Vagina (tissue), 2 donors: Measurements from ENCODE around the gene SMARCAD1. TPM values are rescaled to one million over a fixed set of nuclear protein-coding genes. Genes with fewer than 3 reads are reported as not detected.

Source experiments
- DNase-seq, 2 donors: peaks; one replicate each; pipeline ENCODE4 v3.0.0-alpha.2; 2017; ENCODE audit errors: extremely low spot score in 2 of 2
- H3K27ac ChIP-seq: fragments of 200-600 bp; sonication (generic); one replicate; pipeline ENCODE4 v1.5.1; 2019
- H3K27me3 ChIP-seq: fragments of 200-600 bp; sonication (generic); one replicate; pipeline ENCODE4 v1.5.1; 2019
- H3K36me3 ChIP-seq, 2 donors: fragments of 200-600 bp; sonication (generic); one replicate each; pipeline ENCODE4 v1.5.1; 2017 to 2019
- H3K4me1 ChIP-seq: fragments of 200-600 bp; sonication (generic); one replicate; pipeline ENCODE4 v1.5.1; 2019
- H3K4me3 ChIP-seq, 2 donors: fragments of 200-600 bp; sonication (generic); 1 replicate in 1 of 2; 2 replicates in 1 of 2; pipeline ENCODE4 v1.5.1; 2016 to 2019
- H3K9me3 ChIP-seq: fragments of 200-600 bp; sonication (generic); one replicate; pipeline ENCODE4 v1.5.1; 2019
- POLR2A ChIP-seq, 2 donors: fragments of 450-650 bp; IDR thresholded peaks; one replicate each; pipeline ENCODE4 v1.6.1; 2017; ENCODE audit warnings: antibody characterized with exemption in 2 of 2, mild to moderate bottlenecking in 2 of 2, moderate library complexity in 2 of 2
- POLR2AphosphoS5 ChIP-seq, 2 donors: sonication (generic); formaldehyde crosslinking; IDR thresholded peaks; one replicate each; pipeline ENCODE4 v1.9.0; 2017; ENCODE audit warnings: antibody characterized with exemption in 2 of 2, mild to moderate bottlenecking in 2 of 2, low read depth in 1 of 2; ENCODE audit not compliant: insufficient read depth in 1 of 2
- intact Hi-C: fragments of 100-400 bp; cut with DNase I; formaldehyde crosslinking; loops from one replicate; pipeline ENCODE4 v1.15.1; 2023
- total RNA-seq: library from RNA; depleted of rRNA; stranded (reverse); fragments of >200 nt; gene quantifications from one replicate; pipeline ENCODE4 v1.2.3, GENCODE V29; 2016
- TF ChIP-seq, protein P1 (sequence below), 3 experiments: fragments of 450-650 bp in 2 of 3; fragments of 200-600 bp in 1 of 3; sonication (generic) in 1 of 3; IDR thresholded peaks; one replicate each; pipeline ENCODE4 v1.5.1; 2017 to 2019; ENCODE audit warnings: antibody characterized with exemption in 3 of 3, mild to moderate bottlenecking in 2 of 3, moderate library complexity in 2 of 3

Gene SMARCAD1
- total RNA-seq, 1 donor from 2014 or later, result 21.6 TPM

DNA sequence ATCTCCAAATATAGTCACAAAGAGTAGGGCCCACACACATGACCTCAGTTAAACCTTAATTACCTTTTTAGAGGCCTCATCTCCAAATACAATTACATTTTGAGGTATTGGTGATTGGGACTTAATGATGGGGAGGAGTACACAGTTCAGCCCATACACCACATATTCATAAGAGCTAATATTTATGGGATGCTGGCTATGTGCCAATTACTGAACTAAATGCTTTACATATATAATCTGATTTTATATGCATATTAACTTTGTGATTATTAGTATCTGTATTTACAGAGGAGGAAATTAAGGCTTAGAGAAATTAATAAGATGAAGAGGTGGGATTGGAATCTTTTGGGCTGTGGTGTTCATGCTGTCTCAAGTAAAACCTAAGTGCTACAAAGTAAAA is 17.8 kb downstream of the SMARCAD1 start:
- no peak for DNase-seq
- TF ChIP-seq POLR2AphosphoS5 (IDR thresholded peaks at IDR 0.05; ENCODE audit: insufficient read depth in 1 of 2, low read depth in 1 of 2) (no peak), POLR2A (IDR thresholded peaks at IDR 0.05) (no peak)
- TF ChIP-seq, protein P1, sequence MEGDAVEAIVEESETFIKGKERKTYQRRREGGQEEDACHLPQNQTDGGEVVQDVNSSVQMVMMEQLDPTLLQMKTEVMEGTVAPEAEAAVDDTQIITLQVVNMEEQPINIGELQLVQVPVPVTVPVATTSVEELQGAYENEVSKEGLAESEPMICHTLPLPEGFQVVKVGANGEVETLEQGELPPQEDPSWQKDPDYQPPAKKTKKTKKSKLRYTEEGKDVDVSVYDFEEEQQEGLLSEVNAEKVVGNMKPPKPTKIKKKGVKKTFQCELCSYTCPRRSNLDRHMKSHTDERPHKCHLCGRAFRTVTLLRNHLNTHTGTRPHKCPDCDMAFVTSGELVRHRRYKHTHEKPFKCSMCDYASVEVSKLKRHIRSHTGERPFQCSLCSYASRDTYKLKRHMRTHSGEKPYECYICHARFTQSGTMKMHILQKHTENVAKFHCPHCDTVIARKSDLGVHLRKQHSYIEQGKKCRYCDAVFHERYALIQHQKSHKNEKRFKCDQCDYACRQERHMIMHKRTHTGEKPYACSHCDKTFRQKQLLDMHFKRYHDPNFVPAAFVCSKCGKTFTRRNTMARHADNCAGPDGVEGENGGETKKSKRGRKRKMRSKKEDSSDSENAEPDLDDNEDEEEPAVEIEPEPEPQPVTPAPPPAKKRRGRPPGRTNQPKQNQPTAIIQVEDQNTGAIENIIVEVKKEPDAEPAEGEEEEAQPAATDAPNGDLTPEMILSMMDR (IDR thresholded peaks at IDR 0.05), result no peak
- H3K36me3 ChIP-seq, result peaks cover 0 to 8% of the 10 kb centered on the region in 2 donors
- H3K9me3 ChIP-seq, result no peaks in the 10 kb centered on the region
- intact Hi-C loops, result no loop called here
- no peak overlapping the region for H3K27ac ChIP-seq
- H3K4me3 ChIP-seq, result no peak overlapping the region
- H3K27me3 ChIP-seq, result no peaks in the 10 kb centered on the region
- H3K4me1 ChIP-seq, result no peaks in the 10 kb centered on the region

DNA sequence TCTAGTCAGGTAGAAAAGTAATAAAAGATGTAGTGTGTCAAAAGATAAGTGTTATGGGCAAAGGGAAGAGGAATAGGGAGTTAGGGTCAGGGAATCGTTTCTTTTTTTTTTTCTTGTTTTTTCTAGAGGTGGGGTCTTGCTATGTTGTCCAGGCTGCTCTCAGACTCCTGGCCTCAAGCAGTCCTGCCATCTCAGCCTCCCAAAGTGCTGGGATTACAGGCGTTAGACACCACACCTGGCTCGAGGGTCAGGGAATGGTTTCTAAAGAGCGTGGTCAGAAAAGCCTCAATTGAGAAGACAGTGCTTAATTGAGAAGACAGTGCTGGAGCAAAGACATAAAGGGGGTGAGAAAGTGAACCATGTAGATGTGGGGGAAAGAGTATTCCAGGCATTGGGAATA is 19.1 kb downstream of the SMARCAD1 start:
- H3K4me1 ChIP-seq, result no peaks in the 10 kb centered on the region
- H3K27ac ChIP-seq, result no peak overlapping the region
- TF ChIP-seq POLR2AphosphoS5 (IDR thresholded peaks at IDR 0.05; ENCODE audit: insufficient read depth in 1 of 2, low read depth in 1 of 2) (no peak), POLR2A (IDR thresholded peaks at IDR 0.05) (no peak)
- TF ChIP-seq, protein P1 (IDR thresholded peaks at IDR 0.05), result no peak
- no peak for DNase-seq
- no peaks in the 10 kb centered on the region for H3K9me3 ChIP-seq
- H3K4me3 ChIP-seq, result no peak overlapping the region
- H3K36me3 ChIP-seq, result peaks cover 0 to 8% of the 10 kb centered on the region in 2 donors
- no peaks in the 10 kb centered on the region for H3K27me3 ChIP-seq
- intact Hi-C loops, result no loop called here

DNA sequence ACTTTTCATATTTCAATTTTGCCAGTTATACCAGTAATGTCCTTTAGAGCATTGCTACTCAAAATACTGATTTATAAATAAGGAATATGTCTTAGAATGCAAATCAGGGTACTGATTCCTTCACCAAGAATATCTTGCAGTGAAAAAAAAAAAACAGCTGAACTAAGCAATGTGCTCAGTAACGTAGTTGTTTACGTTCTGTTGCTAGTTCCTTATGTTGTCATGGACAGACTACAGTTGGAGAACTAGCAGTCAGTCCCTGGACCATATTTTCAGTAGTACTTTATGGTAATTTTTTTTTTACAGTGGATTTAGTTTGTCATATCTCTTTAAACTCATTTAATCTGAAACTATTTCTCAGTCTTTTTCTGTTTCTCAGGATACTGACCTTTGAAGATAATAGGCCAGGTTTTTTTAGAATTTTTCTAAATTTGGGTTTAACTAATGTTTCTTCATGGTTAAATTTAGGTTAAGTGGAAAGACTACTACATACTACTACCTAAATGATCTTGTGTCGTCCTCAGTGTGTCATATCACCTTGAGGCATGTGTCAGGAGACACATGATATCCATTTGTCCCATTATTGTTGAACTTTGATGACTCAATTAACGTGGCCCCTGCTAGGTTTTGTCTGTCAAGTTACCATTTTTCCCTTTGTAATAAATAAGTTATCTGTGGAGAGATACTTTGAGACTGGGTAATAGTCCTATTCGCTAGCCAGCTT is 21.0 kb downstream of the SMARCAD1 start:
- Histone ChIP-seq H3K4me1 (no peaks in the 10 kb centered on the region), H3K4me3 (no peak overlapping the region), H3K36me3 (peaks cover 0 to 8% of the 10 kb centered on the region in 2 donors), H3K9me3 (no peaks in the 10 kb centered on the region), H3K27ac (no peak overlapping the region), H3K27me3 (no peaks in the 10 kb centered on the region)
- intact Hi-C loops, result no loop called here
- no peak for DNase-seq
- TF ChIP-seq POLR2A (IDR thresholded peaks at IDR 0.05) (no peak), POLR2AphosphoS5 (IDR thresholded peaks at IDR 0.05; ENCODE audit: insufficient read depth in 1 of 2, low read depth in 1 of 2) (no peak)
- TF ChIP-seq, protein P1 (IDR thresholded peaks at IDR 0.05), result no peak

DNA sequence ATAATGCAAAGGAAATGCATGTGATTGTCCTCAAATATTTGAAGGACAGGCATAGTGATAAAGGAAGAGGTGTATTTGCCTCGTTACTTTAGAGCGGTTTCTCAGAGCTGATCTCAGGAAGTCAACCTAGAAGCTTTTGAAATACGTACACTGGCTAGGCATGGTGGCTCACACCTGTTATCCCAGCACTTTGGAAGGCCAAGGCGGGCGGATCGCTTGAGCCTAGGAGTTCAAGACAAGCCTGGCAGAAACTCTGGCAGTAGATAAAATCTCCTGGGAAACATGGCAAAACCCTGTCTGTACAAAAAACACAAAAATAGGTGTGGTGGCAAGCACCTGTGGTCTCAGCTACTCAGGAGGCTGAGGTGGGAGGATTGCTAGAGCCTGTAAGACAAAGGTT is 24.9 kb downstream of the SMARCAD1 start:
- no peaks in the 10 kb centered on the region for H3K4me1 ChIP-seq
- no peak overlapping the region for H3K27ac ChIP-seq
- no peaks in the 10 kb centered on the region for H3K27me3 ChIP-seq
- H3K36me3 ChIP-seq, result peaks cover 0 to 6% of the 10 kb centered on the region in 2 donors
- intact Hi-C loops, result no loop called here
- no peak for DNase-seq
- no peaks in the 10 kb centered on the region for H3K9me3 ChIP-seq
- TF ChIP-seq, protein P1 (IDR thresholded peaks at IDR 0.05), result no peak
- TF ChIP-seq POLR2A (IDR thresholded peaks at IDR 0.05) (no peak), POLR2AphosphoS5 (IDR thresholded peaks at IDR 0.05; ENCODE audit: insufficient read depth in 1 of 2, low read depth in 1 of 2) (no peak)
- H3K4me3 ChIP-seq, result no peak overlapping the region

DNA sequence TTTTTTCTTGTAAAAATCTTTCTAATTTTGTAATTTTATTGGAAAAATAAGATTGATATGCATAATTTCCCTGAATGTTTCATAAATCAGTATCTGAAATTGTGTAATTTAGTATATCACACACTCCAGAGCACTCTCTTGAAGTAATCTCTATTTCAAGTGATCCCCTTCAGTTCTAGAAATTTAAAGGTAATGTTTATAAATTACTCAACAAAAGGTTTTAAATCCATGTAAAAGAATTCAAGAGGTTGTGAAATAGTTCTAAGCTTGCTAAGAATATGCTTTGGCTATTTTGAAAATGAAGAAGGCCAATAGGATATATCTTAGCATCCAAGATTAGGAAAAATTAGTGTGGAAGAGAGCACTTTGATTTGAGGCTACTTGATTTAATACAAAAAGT is 28.2 kb downstream of the SMARCAD1 start:
- intact Hi-C loops, result no loop called here
- Histone ChIP-seq H3K27me3 (no peaks in the 10 kb centered on the region), H3K4me1 (no peaks in the 10 kb centered on the region), H3K27ac (no peak overlapping the region), H3K9me3 (no peaks in the 10 kb centered on the region), H3K36me3 (peaks cover 0 to 6% of the 10 kb centered on the region in 2 donors), H3K4me3 (no peak overlapping the region)
- TF ChIP-seq POLR2A (IDR thresholded peaks at IDR 0.05) (no peak), POLR2AphosphoS5 (IDR thresholded peaks at IDR 0.05; ENCODE audit: insufficient read depth in 1 of 2, low read depth in 1 of 2) (no peak)
- TF ChIP-seq, protein P1 (IDR thresholded peaks at IDR 0.05), result no peak
- DNase-seq, result no peak
